IMR-90 (cell line): ENCODE measurements around the gene H19. TPM values are rescaled to one million over a fixed set of nuclear protein-coding genes. Genes with fewer than 3 reads are reported as not detected.

Experiments
- ATAC-seq: fragments of 200-7000 bp; cut with Tn5 transposase; 2 replicates; pipeline ENCODE4 v1.9.1; 2020; ENCODE audit warnings: low read depth, mild to moderate bottlenecking, moderate library complexity
- BruUV-seq: library from RNA; stranded (reverse); fragments of 400-500 nt; replicated peaks from 2 replicates; lab custom pipeline; 2021; lab: Mats Ljungman, UMichigan
- CTCF ChIA-PET: fragments of 300-600 bp; formaldehyde crosslinking; extraction: SDS; loops from one replicate; lab custom pipeline; 2021; ENCODE audit warnings: antibody characterized with exemption; lab: Yijun Ruan, JAX
- POLR2A ChIA-PET: fragments of 300-600 bp; sonication (Branson Sonifier 250); formaldehyde crosslinking; loops from one replicate; lab custom pipeline; 2022; ENCODE audit warnings: antibody characterized with exemption; ENCODE audit not compliant: unreplicated experiment; lab: Charles Lee
- DNase-seq: peaks from one replicate; pipeline ENCODE4 v3.0.0; 2013
- H2AFZ ChIP-seq: replicated peaks from 2 replicates; pipeline ENCODE3; 2013; ENCODE audit warnings: low read length, mild to moderate bottlenecking; ENCODE audit not compliant: poor library complexity
- H2AK5ac ChIP-seq: 2 replicates; pipeline ENCODE4 v1.6.1; 2013; ENCODE audit warnings: low read depth, low read length, inconsistent platforms
- H2AK9ac ChIP-seq: replicated peaks from 2 replicates; pipeline ENCODE3; 2013; ENCODE audit warnings: mild to moderate bottlenecking, low read depth, low read length, moderate library complexity; ENCODE audit not compliant: poor library complexity
- H2BK120ac ChIP-seq: 2 replicates; pipeline ENCODE4 v1.6.1; 2013; ENCODE audit warnings: low read depth, low read length, inconsistent platforms
- H2BK15ac ChIP-seq: 3 replicates; pipeline ENCODE4 v1.6.1; 2013; ENCODE audit warnings: low read depth, low read length, inconsistent platforms
- H2BK20ac ChIP-seq: 2 replicates; pipeline ENCODE4 v1.6.1; 2013; ENCODE audit warnings: low read depth, mild to moderate bottlenecking, inconsistent platforms, low read length, moderate library complexity
- H2BK5ac ChIP-seq: 2 replicates; pipeline ENCODE4 v1.6.1; 2013; ENCODE audit warnings: mild to moderate bottlenecking, low read depth, low read length, inconsistent platforms; ENCODE audit not compliant: poor library complexity, severe bottlenecking
- H3K14ac ChIP-seq: replicated peaks from 2 replicates; pipeline ENCODE4 v1.6.1; 2013; ENCODE audit warnings: low read depth, low read length, inconsistent platforms
- H3K18ac ChIP-seq: 2 replicates; pipeline ENCODE4 v1.6.1; 2013; ENCODE audit warnings: low read depth, low read length, control low read depth
- H3K23ac ChIP-seq: 2 replicates; pipeline ENCODE4 v1.6.1; 2013; ENCODE audit warnings: low read depth, low read length, inconsistent platforms
- H3K27ac ChIP-seq: 2 replicates; pipeline ENCODE4 v1.5.1; 2013; ENCODE audit warnings: mild to moderate bottlenecking, control low read depth, low read length; ENCODE audit not compliant: insufficient read depth
- H3K27me3 ChIP-seq: 2 replicates; pipeline ENCODE4 v1.6.1; 2013; ENCODE audit warnings: low read length; ENCODE audit not compliant: control insufficient read depth, insufficient read depth
- H3K36me3 ChIP-seq: 2 replicates; pipeline ENCODE4 v1.6.1; 2013; ENCODE audit warnings: low read length, mixed read lengths; ENCODE audit not compliant: control insufficient read depth, insufficient read depth
- H3K4ac ChIP-seq: 2 replicates; pipeline ENCODE4 v1.6.1; 2013; ENCODE audit warnings: low read depth, low read length, inconsistent platforms
- H3K4me1 ChIP-seq: 2 replicates; pipeline ENCODE4 v1.6.1; 2013; ENCODE audit warnings: low read length, mixed read lengths; ENCODE audit not compliant: control insufficient read depth, insufficient read depth
- H3K4me2 ChIP-seq: 2 replicates; pipeline ENCODE4 v1.6.1; 2013; ENCODE audit warnings: low read depth, mild to moderate bottlenecking, control low read depth, low read length, moderate library complexity
- H3K4me3 ChIP-seq: 2 replicates; pipeline ENCODE4 v1.5.1; 2013; ENCODE audit warnings: low read depth, mild to moderate bottlenecking, control low read depth, low read length, moderate library complexity; ENCODE audit not compliant: insufficient read depth
- H3K56ac ChIP-seq: 2 replicates; pipeline ENCODE4 v1.6.1; 2013; ENCODE audit warnings: low read length, inconsistent platforms; ENCODE audit not compliant: insufficient read depth; ENCODE audit errors: extremely low read depth
- H3K79me1 ChIP-seq, 2 experiments: 2 replicates each; pipeline ENCODE4 v1.6.1; 2013; ENCODE audit warnings: low read length in 2 of 2, inconsistent platforms in 1 of 2, low read depth in 1 of 2
- H3K9ac ChIP-seq: 2 replicates; pipeline ENCODE4 v1.6.1; 2013; ENCODE audit warnings: low read depth, low read length, control low read depth
- H3K9me1 ChIP-seq: 2 replicates; pipeline ENCODE4 v1.6.1; 2013; ENCODE audit warnings: low read length, inconsistent platforms; ENCODE audit not compliant: insufficient read depth
- H3K9me3 ChIP-seq: 2 replicates; pipeline ENCODE4 v1.6.1; 2013; ENCODE audit warnings: low read length; ENCODE audit not compliant: control insufficient read depth, insufficient read depth
- H4K20me1 ChIP-seq: 2 replicates; pipeline ENCODE4 v1.6.1; 2013; ENCODE audit warnings: low read length, inconsistent platforms; ENCODE audit not compliant: insufficient read depth
- H4K5ac ChIP-seq: 2 replicates; pipeline ENCODE4 v1.6.1; 2013; ENCODE audit warnings: mild to moderate bottlenecking, low read depth, low read length, control low read depth
- H4K8ac ChIP-seq, 2 experiments: 2 replicates each; pipeline ENCODE4 v1.6.1; 2013; ENCODE audit warnings: low read depth in 2 of 2, low read length in 2 of 2, control low read depth in 1 of 2, inconsistent platforms in 1 of 2
- H4K91ac ChIP-seq: 2 replicates; pipeline ENCODE4 v1.6.1; 2013; ENCODE audit warnings: low read depth, low read length, inconsistent platforms; ENCODE audit not compliant: insufficient read depth
- CHD1 ChIP-seq: IDR thresholded peaks from 2 replicates; pipeline ENCODE4 v1.6.1; 2012; ENCODE audit warnings: low read depth, low read length, improper control_type of control experiment
- CTCF ChIP-seq: conservative IDR thresholded peaks from 2 replicates; pipeline ENCODE4 v1.5.1; 2012; ENCODE audit warnings: mild to moderate bottlenecking, low read depth, low read length, improper control_type of control experiment
- FOS ChIP-seq: fragments of 150-350 bp; IDR thresholded peaks from 2 replicates; pipeline ENCODE4 v1.6.1; 2016; ENCODE audit warnings: low read depth, low read length
- MAFK ChIP-seq: IDR thresholded peaks from 2 replicates; pipeline ENCODE4 v1.6.1; 2012; ENCODE audit warnings: low read depth, low read length, improper control_type of control experiment
- MAZ ChIP-seq: IDR thresholded peaks from 2 replicates; pipeline ENCODE4 v1.6.1; 2012; ENCODE audit warnings: low read depth, mild to moderate bottlenecking, low read length, improper control_type of control experiment, moderate library complexity, borderline replicate concordance
- POLR2A ChIP-seq: IDR thresholded peaks from 2 replicates; pipeline ENCODE4 v1.6.1; 2012; ENCODE audit warnings: mild to moderate bottlenecking, low read depth, low read length
- RAD21 ChIP-seq: IDR thresholded peaks from 2 replicates; pipeline ENCODE4 v1.6.1; 2012; ENCODE audit warnings: low read length, improper control_type of control experiment
- RFX5 ChIP-seq: IDR thresholded peaks from 2 replicates; pipeline ENCODE4 v1.8.0; 2012; ENCODE audit warnings: low read depth, mild to moderate bottlenecking, low read length, moderate library complexity
- WGBS, 2 experiments: methylation state at CpG; one replicate each; pipeline versions ENCODE4 v1.1.5 to v1.1.7; 2013; ENCODE audit warnings: missing lambda C conversion rate in 2 of 2; ENCODE audit not compliant: insufficient read length in 1 of 2; ENCODE audit errors: extremely low coverage in 2 of 2; 5-methylcytosine and 5-hydroxymethylcytosine counted together
- dilution Hi-C: fragments of 300-500 bp; cut with HindIII; formaldehyde crosslinking; loops from one replicate; pipeline ENCODE4 v1.14.3; 2018; ENCODE audit warnings: low sequenced_read_pairs; ENCODE audit not compliant: unreplicated experiment
- in situ Hi-C: fragments of 300-500 bp; cut with MboI; formaldehyde crosslinking; loops from 3 replicates; pipeline ENCODE4 v1.14.3; 2019; ENCODE audit warnings: low sequenced_read_pairs, inconsistent platforms, mixed read lengths
- intact Hi-C: fragments of 100-400 bp; cut with micrococcal nuclease; formaldehyde crosslinking; loops from 2 replicates; pipeline ENCODE4 v1.10.0; 2022
- polyA plus RNA-seq, 3 experiments: library from polyadenylated mRNA; depleted of rRNA; stranded (reverse); fragments of >200 nt; gene quantifications; 2 replicates each; pipeline ENCODE4 v1.2.3, GENCODE V29; 2012; ENCODE audit warnings: low replicate concordance in 1 of 3
- total RNA-seq: library from RNA; depleted of rRNA; stranded (reverse); fragments of >200 nt; gene quantifications from 2 replicates; pipeline ENCODE4 v1.2.3, GENCODE V29; 2012

The H19 gene
- total and polyA plus RNA-seq, 2 of the 4 experiments (the other 2 are of a cell fraction): 0.41 TPM; not detected in 1

GRCh38 chr11:2027708-2028107, 30.1 kb upstream of the H19 start:
- H3K36me3 ChIP-seq: no peaks in the 10 kb centered on the region
- no peaks in the 10 kb centered on the region for H3K4me1 ChIP-seq
- no peak overlapping the region for H2BK120ac ChIP-seq
- TF ChIP-seq RAD21 (no peak), RFX5 (no peak), CHD1 (no peak), FOS (no peak), POLR2A (no peak), MAFK (no peak), CTCF (no peak), MAZ (no peak)
- no peaks in the 10 kb centered on the region for H3K9me1 ChIP-seq
- H3K27ac ChIP-seq: no peak overlapping the region
- WGBS, 2 experiments: no CpG with 5 or more reads among the region's 15 CpGs
- intact Hi-C loops (no loop called here), in situ Hi-C loops (no loop called here), dilution Hi-C loops (no loop called here)
- H3K56ac ChIP-seq: no peak overlapping the region
- H3K23ac ChIP-seq: no peak overlapping the region
- H4K8ac ChIP-seq: no peak overlapping the region
- H3K4me2 ChIP-seq: no peak overlapping the region
- ChIA-PET CTCF (interaction anchor here (1.6 to 1.8 kb wide), 2 partner anchors 124 to 333 kb away, joined by 4 to 11 read pairs; no protein-coding TSS in a partner anchor), POLR2A (no interaction called here)
- H3K79me1 ChIP-seq: no peaks in the 10 kb centered on the region
- no peak overlapping the region for H2AK5ac ChIP-seq
- no peak overlapping the region for H2BK15ac ChIP-seq
- H4K20me1 ChIP-seq: no peaks in the 10 kb centered on the region
- no peak overlapping the region for H3K9ac ChIP-seq
- H4K5ac ChIP-seq: no peak overlapping the region
- H3K18ac ChIP-seq: no peak overlapping the region
- no peak overlapping the region for H4K91ac ChIP-seq
- H3K4ac ChIP-seq: no peak overlapping the region
- no peak overlapping the region for H2BK20ac ChIP-seq
- DNase-seq (no peak), ATAC-seq (no peak)
- H2BK5ac ChIP-seq: no peak overlapping the region
- no peaks in the 10 kb centered on the region for H3K27me3 ChIP-seq
- no peak overlapping the region for H3K4me3 ChIP-seq
- H3K14ac ChIP-seq: no peak overlapping the region
- no peaks in the 10 kb centered on the region for H3K9me3 ChIP-seq
- BruUV-seq: no TSS peak
- H2AFZ ChIP-seq: no peak overlapping the region
- H2AK9ac ChIP-seq: no peak overlapping the region
